K562 (cell line): ENCODE results near the gene PRCD. TPM values are rescaled to one million over a fixed set of nuclear protein-coding genes. Genes with fewer than 3 reads are reported as not detected.
A peak's percentile ranks its signal among the peaks of the same experiment; 100 is the strongest.

Source experiments
- ATF7 ChIP-seq: fragments of 450-650 bp; IDR thresholded peaks from 2 replicates; pipeline ENCODE4 v1.7.1; 2014; ENCODE audit warnings: mild to moderate bottlenecking, moderate library complexity
- BMI1 ChIP-seq: fragments of 150-350 bp; IDR thresholded peaks from 2 replicates; pipeline ENCODE4 v1.6.1; 2014; ENCODE audit warnings: low read length
- MED1 ChIP-seq: sonication (generic); formaldehyde crosslinking; IDR thresholded peaks from 2 replicates; pipeline ENCODE4 v1.8.1; 2023; ENCODE audit warnings: missing genetic modification reagents, borderline replicate concordance
- NRF1 ChIP-seq, 2 experiments: fragments of 450-650 bp; IDR thresholded peaks in 1 of 2; conservative IDR thresholded peaks in 1 of 2; 2 replicates each; pipeline ENCODE4 v1.6.1; 2014; ENCODE audit warnings: mild to moderate bottlenecking in 2 of 2
- SMARCC2 ChIP-seq: fragments of 450-650 bp; IDR thresholded peaks from 2 replicates; pipeline ENCODE4 v1.6.1; 2017; ENCODE audit warnings: antibody characterized with exemption, moderate library complexity, mild to moderate bottlenecking, low read depth
- SRF ChIP-seq, 2 experiments: fragments of 250-450, 450-650 bp in 1 of 2; sonication (Bioruptor Pico) in 1 of 2; sonication (generic) in 1 of 2; formaldehyde crosslinking; IDR thresholded peaks; 2 replicates each; pipeline versions ENCODE4 v1.5.0 to v1.5.1; 2020 to 2022; ENCODE audit warnings: mild to moderate bottlenecking in 1 of 2, missing genetic modification reagents in 1 of 2
- ZNF699 ChIP-seq: fragments of 250-450 bp; sonication (Bioruptor Pico); IDR thresholded peaks from 2 replicates; pipeline ENCODE4 v1.8.0; 2021; ENCODE audit warnings: mild to moderate bottlenecking, moderate library complexity; ENCODE audit not compliant: insufficient replicate concordance
- polyA plus RNA-seq, 8 experiments: library from polyadenylated mRNA; depleted of rRNA in 4 of 8; stranded (reverse) in 5 of 8; unstranded in 3 of 8; fragments of >200 nt; fragmentation: Nextera tagmentation in 2 of 8; fragmentation: Illumina TruSeq in 1 of 8; extraction: Ambion mirVana in 2 of 8; extraction: Trizol in 1 of 8; gene quantifications; 2 replicates each; pipeline versions ENCODE4 v1.2.1 to v1.2.3, GENCODE V29; 2011 to 2014; ENCODE audit warnings: inconsistent platforms in 1 of 8, missing spikeins in 1 of 8
- total RNA-seq, 7 experiments: library from RNA; depleted of rRNA in 6 of 7; stranded (reverse); fragments of >200 nt in 6 of 7; fragmentation: Illumina TruSeq in 2 of 7; extraction: Trizol in 2 of 7; gene quantifications; 2 replicates each; pipeline versions ENCODE4 v1.2.1 to v1.2.3, GENCODE V29; 2011 to 2021; ENCODE audit warnings: low replicate concordance in 1 of 7
- TF ChIP-seq, protein P1 (sequence below), 2 experiments: fragments of 450-650 bp in 1 of 2; sonication (generic) in 1 of 2; formaldehyde crosslinking in 1 of 2; IDR thresholded peaks; 2 replicates each; pipeline versions ENCODE4 v1.7.1 to v1.9.0; 2016 to 2022; ENCODE audit warnings: inconsistent platforms in 1 of 2, mild to moderate bottlenecking in 1 of 2, missing genetic modification reagents in 1 of 2
- TF ChIP-seq, protein P2 (sequence below): fragments of 450-650 bp; formaldehyde crosslinking; IDR thresholded peaks from 2 replicates; pipeline ENCODE4 v1.4.0; 2020; ENCODE audit warnings: mild to moderate bottlenecking, moderate library complexity
- TF ChIP-seq, protein P3 (sequence below): fragments of 250-450 bp; sonication (Bioruptor Pico); IDR thresholded peaks from 2 replicates; pipeline ENCODE4 v1.9.0; 2021; ENCODE audit warnings: mild to moderate bottlenecking, inconsistent platforms
- TF ChIP-seq, protein P4 (sequence below): fragments of 450-650 bp; formaldehyde crosslinking; IDR thresholded peaks from 2 replicates; pipeline ENCODE4 v1.4.0; 2020; ENCODE audit warnings: mild to moderate bottlenecking, mixed read lengths
- TF ChIP-seq, protein P5 (sequence below): sonication (generic); IDR thresholded peaks from 2 replicates; pipeline ENCODE4 v1.6.1; 2016

PRCD gene
- total and polyA plus RNA-seq, 9 of the 15 experiments (the other 6 are each of a cell fraction or from before 2014, with no cell fraction given), result 0.20 to 0.25 (median 0.21) TPM; not detected in 6

DNA sequence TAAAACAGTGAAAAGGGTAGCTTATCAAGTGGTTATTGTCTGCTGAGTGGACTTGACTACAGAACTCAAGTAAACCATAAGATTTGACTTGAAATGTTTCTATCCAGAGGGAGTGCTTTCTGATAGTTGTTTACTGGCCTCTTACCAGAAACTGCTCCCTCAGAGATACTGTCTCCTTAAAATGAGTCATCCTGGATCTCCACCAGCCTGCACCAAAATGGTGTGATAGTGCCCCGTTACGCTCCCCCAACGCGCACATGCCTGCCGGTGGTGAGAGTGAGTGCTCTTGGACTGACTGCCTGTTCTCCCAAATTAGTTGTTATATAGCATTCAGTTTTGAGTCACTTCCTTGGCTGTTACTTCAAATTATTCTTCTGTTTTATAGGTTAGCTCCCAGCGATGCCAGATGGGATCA is 22.9 kb downstream of the PRCD start (continued):
- TF ChIP-seq, protein P1, sequence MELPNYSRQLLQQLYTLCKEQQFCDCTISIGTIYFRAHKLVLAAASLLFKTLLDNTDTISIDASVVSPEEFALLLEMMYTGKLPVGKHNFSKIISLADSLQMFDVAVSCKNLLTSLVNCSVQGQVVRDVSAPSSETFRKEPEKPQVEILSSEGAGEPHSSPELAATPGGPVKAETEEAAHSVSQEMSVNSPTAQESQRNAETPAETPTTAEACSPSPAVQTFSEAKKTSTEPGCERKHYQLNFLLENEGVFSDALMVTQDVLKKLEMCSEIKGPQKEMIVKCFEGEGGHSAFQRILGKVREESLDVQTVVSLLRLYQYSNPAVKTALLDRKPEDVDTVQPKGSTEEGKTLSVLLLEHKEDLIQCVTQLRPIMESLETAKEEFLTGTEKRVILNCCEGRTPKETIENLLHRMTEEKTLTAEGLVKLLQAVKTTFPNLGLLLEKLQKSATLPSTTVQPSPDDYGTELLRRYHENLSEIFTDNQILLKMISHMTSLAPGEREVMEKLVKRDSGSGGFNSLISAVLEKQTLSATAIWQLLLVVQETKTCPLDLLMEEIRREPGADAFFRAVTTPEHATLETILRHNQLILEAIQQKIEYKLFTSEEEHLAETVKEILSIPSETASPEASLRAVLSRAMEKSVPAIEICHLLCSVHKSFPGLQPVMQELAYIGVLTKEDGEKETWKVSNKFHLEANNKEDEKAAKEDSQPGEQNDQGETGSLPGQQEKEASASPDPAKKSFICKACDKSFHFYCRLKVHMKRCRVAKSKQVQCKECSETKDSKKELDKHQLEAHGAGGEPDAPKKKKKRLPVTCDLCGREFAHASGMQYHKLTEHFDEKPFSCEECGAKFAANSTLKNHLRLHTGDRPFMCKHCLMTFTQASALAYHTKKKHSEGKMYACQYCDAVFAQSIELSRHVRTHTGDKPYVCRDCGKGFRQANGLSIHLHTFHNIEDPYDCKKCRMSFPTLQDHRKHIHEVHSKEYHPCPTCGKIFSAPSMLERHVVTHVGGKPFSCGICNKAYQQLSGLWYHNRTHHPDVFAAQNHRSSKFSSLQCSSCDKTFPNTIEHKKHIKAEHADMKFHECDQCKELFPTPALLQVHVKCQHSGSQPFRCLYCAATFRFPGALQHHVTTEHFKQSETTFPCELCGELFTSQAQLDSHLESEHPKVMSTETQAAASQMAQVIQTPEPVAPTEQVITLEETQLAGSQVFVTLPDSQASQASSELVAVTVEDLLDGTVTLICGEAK (IDR thresholded peaks at IDR 0.05), result no peak
- TF ChIP-seq, protein P1 (CRISPR knock-in tag; IDR thresholded peaks at IDR 0.05), result no peak
- 0 out of 2 replicates have a peak, but pooled peaks have one; percentile 56 for TF ChIP-seq SMARCC2
- TF ChIP-seq NRF1 (conservative IDR thresholded peaks at IDR 0.05 in 1 of 2, IDR thresholded peaks at IDR 0.05 in 1 of 2), result peak; percentile 55 to 60
- TF ChIP-seq BMI1, result no peak
- TF ChIP-seq ZNF699 (CRISPR knock-in tag), result no peak
- TF ChIP-seq, protein P2, sequence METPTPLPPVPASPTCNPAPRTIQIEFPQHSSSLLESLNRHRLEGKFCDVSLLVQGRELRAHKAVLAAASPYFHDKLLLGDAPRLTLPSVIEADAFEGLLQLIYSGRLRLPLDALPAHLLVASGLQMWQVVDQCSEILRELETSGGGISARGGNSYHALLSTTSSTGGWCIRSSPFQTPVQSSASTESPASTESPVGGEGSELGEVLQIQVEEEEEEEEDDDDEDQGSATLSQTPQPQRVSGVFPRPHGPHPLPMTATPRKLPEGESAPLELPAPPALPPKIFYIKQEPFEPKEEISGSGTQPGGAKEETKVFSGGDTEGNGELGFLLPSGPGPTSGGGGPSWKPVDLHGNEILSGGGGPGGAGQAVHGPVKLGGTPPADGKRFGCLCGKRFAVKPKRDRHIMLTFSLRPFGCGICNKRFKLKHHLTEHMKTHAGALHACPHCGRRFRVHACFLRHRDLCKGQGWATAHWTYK (CRISPR knock-in tag), result no peak
- TF ChIP-seq ATF7, result peak; percentile 59
- TF ChIP-seq MED1, result no peak
- TF ChIP-seq, protein P3, sequence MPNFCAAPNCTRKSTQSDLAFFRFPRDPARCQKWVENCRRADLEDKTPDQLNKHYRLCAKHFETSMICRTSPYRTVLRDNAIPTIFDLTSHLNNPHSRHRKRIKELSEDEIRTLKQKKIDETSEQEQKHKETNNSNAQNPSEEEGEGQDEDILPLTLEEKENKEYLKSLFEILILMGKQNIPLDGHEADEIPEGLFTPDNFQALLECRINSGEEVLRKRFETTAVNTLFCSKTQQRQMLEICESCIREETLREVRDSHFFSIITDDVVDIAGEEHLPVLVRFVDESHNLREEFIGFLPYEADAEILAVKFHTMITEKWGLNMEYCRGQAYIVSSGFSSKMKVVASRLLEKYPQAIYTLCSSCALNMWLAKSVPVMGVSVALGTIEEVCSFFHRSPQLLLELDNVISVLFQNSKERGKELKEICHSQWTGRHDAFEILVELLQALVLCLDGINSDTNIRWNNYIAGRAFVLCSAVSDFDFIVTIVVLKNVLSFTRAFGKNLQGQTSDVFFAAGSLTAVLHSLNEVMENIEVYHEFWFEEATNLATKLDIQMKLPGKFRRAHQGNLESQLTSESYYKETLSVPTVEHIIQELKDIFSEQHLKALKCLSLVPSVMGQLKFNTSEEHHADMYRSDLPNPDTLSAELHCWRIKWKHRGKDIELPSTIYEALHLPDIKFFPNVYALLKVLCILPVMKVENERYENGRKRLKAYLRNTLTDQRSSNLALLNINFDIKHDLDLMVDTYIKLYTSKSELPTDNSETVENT (CRISPR knock-in tag), result no peak
- TF ChIP-seq, protein P4, sequence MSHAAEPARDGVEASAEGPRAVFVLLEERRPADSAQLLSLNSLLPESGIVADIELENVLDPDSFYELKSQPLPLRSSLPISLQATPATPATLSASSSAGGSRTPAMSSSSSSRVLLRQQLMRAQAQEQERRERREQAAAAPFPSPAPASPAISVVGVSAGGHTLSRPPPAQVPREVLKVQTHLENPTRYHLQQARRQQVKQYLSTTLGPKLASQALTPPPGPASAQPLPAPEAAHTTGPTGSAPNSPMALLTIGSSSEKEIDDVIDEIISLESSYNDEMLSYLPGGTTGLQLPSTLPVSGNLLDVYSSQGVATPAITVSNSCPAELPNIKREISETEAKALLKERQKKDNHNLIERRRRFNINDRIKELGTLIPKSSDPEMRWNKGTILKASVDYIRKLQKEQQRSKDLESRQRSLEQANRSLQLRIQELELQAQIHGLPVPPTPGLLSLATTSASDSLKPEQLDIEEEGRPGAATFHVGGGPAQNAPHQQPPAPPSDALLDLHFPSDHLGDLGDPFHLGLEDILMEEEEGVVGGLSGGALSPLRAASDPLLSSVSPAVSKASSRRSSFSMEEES (CRISPR knock-in tag), result no peak
- TF ChIP-seq, protein P5, sequence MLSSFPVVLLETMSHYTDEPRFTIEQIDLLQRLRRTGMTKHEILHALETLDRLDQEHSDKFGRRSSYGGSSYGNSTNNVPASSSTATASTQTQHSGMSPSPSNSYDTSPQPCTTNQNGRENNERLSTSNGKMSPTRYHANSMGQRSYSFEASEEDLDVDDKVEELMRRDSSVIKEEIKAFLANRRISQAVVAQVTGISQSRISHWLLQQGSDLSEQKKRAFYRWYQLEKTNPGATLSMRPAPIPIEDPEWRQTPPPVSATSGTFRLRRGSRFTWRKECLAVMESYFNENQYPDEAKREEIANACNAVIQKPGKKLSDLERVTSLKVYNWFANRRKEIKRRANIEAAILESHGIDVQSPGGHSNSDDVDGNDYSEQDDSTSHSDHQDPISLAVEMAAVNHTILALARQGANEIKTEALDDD, result peak; percentile 81
- no peak for TF ChIP-seq SRF (CRISPR knock-in tag; IDR thresholded peaks at IDR 0.05)
